Upper lobe of right lung (tissue), 1 donor: ENCODE measurements around the gene ATP13A5. TPM values are rescaled to one million over a fixed set of nuclear protein-coding genes. Genes with fewer than 3 reads are reported as not detected.

Experiments used
- ATAC-seq: fragments of 200-7000 bp; cut with Tn5 transposase; one replicate; pipeline ENCODE4 v1.9.1; 2020; ENCODE audit warnings: mild to moderate bottlenecking, moderate library complexity
- DNase-seq: peaks from one replicate; pipeline ENCODE4 v3.0.0-alpha.2; 2020
- H3K27ac ChIP-seq: fragments of 200-600 bp; one replicate; pipeline ENCODE4 v1.8.0; 2022
- H3K27me3 ChIP-seq: fragments of 200-600 bp; one replicate; pipeline ENCODE4 v1.8.0; 2022; ENCODE audit warnings: mild to moderate bottlenecking
- H3K36me3 ChIP-seq: fragments of 200-600 bp; one replicate; pipeline ENCODE4 v1.8.0; 2022
- H3K4me1 ChIP-seq: fragments of 200-600 bp; one replicate; pipeline ENCODE4 v1.8.0; 2022
- H3K4me3 ChIP-seq: fragments of 200-600 bp; one replicate; pipeline ENCODE4 v1.8.0; 2022; ENCODE audit warnings: mild to moderate bottlenecking
- H3K9me3 ChIP-seq: fragments of 200-600 bp; one replicate; pipeline ENCODE4 v1.8.0; 2022
- CTCF ChIP-seq: fragments of 200-600 bp; IDR thresholded peaks from one replicate; pipeline ENCODE4 v1.8.0; 2022; ENCODE audit warnings: antibody characterized with exemption
- intact Hi-C: fragments of 100-400 bp; cut with DNase I; formaldehyde crosslinking; loops from one replicate; pipeline ENCODE4 v1.11.0; 2022
- total RNA-seq: library from RNA; stranded (reverse); fragmentation: NEBNext Ultra II Directional; extraction: Animal tissue kit (Norgen Biotek cat#: 25700); gene quantifications from one replicate; pipeline ENCODE4 v1.2.1, GENCODE V29; 2021
- donor health status: DM: no; HTN: yes; CAD: no; lungs with severe emphysema.

ATP13A5 gene
- total RNA-seq, 1 donor from 2014 or later, result 2.0 TPM

GRCh38 chr3:193367868-193368267 is 10.7 kb downstream of the ATP13A5 start:
- Histone ChIP-seq H3K9me3 (no peaks in the 10 kb centered on the region), H3K27me3 (no peaks in the 10 kb centered on the region), H3K36me3 (no peaks in the 10 kb centered on the region), H3K4me1 (no peaks in the 10 kb centered on the region), H3K27ac (no peak overlapping the region), H3K4me3 (no peak overlapping the region)
- DNase-seq (no peak), ATAC-seq (no peak)
- intact Hi-C loops, result no loop called here
- TF ChIP-seq CTCF, result no peak

- no peak overlapping the region for H3K27ac ChIP-seq
- H3K4me3 ChIP-seq, result no peak overlapping the region
- no peak for TF ChIP-seq CTCF
- intact Hi-C loops, result no loop called here
- no peaks in the 10 kb centered on the region for H3K4me1 ChIP-seq
- H3K36me3 ChIP-seq, result no peaks in the 10 kb centered on the region
- H3K27me3 ChIP-seq, result no peaks in the 10 kb centered on the region
- no peak for DNase-seq
- H3K9me3 ChIP-seq, result no peaks in the 10 kb centered on the region
- no peak for ATAC-seq
Observed at GRCh38 chr3:193357291-193357690, 21.3 kb downstream of the ATP13A5 start.

- Histone ChIP-seq H3K4me1 (no peaks in the 10 kb centered on the region), H3K4me3 (no peak overlapping the region), H3K9me3 (no peaks in the 10 kb centered on the region), H3K27ac (no peak overlapping the region), H3K27me3 (no peaks in the 10 kb centered on the region), H3K36me3 (no peaks in the 10 kb centered on the region)
- DNase-seq (no peak), ATAC-seq (no peak)
- intact Hi-C loops, result no loop called here
- no peak for TF ChIP-seq CTCF
Observed at GRCh38 chr3:193354423-193354822, 24.1 kb downstream of the ATP13A5 start.

GRCh38 chr3:193350744-193351143 is 27.8 kb downstream of the ATP13A5 start:
- Histone ChIP-seq H3K27ac (no peak overlapping the region), H3K36me3 (no peaks in the 10 kb centered on the region), H3K4me3 (no peak overlapping the region), H3K4me1 (no peaks in the 10 kb centered on the region), H3K9me3 (no peaks in the 10 kb centered on the region), H3K27me3 (no peaks in the 10 kb centered on the region)
- intact Hi-C loops, result no loop called here
- TF ChIP-seq CTCF, result no peak
- ATAC-seq (no peak), DNase-seq (no peak)

GRCh38 chr3:193348686-193349085 is 29.9 kb downstream of the ATP13A5 start:
- intact Hi-C loops, result no loop called here
- H3K36me3 ChIP-seq, result no peaks in the 10 kb centered on the region
- ATAC-seq, result no peak
- H3K27me3 ChIP-seq, result no peaks in the 10 kb centered on the region
- H3K9me3 ChIP-seq, result no peaks in the 10 kb centered on the region
- H3K27ac ChIP-seq, result no peak overlapping the region
- no peaks in the 10 kb centered on the region for H3K4me1 ChIP-seq
- H3K4me3 ChIP-seq, result no peak overlapping the region
- no peak for DNase-seq
- no peak for TF ChIP-seq CTCF
